ENCODE results near the gene ANXA2. TPM values are rescaled to one million over a fixed set of nuclear protein-coding genes. Genes with fewer than 3 reads are reported as not detected.
A peak's percentile ranks its signal among the peaks of the same experiment; 100 is the strongest.

Gene ANXA2
- total and polyA plus RNA-seq, 2 donors: 562 to 906 TPM

DNA sequence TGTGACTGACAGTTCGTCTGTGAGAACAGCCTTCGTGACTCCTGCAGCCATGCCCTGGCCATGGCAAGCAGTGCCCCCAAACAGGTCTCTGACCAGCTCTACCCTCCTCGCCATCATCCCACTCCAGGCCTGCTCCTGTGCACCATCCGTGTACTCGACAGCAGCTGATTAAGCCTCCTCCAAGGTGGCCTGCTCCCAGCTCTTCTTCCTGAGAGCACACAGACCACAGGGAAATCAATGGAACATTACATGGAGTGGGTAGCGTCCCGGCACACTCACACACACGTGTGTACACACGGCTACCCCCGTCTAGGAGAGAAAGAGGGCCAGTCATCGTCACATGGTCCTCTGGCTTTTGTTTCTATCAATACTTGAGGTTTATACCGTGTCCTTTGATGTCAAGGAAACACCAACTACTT lies 21.1 kb downstream of the ANXA2 start:
- WGBS: 85% methylated on average over 12 of the region's 12 CpGs
- no peak for DNase-seq (ENCODE audit: extremely low spot score)
- Histone ChIP-seq H3K36me3 (ENCODE audit: insufficient read depth) (peaks cover 5% of the 10 kb centered on the region), H3K4me3 (ENCODE audit: low read depth, low read length) (no peak overlapping the region), H3K4me1 (ENCODE audit: insufficient read depth) (peaks cover 2% of the 10 kb centered on the region), H3K27ac (ENCODE audit: low read depth) (no peak overlapping the region)

DNA sequence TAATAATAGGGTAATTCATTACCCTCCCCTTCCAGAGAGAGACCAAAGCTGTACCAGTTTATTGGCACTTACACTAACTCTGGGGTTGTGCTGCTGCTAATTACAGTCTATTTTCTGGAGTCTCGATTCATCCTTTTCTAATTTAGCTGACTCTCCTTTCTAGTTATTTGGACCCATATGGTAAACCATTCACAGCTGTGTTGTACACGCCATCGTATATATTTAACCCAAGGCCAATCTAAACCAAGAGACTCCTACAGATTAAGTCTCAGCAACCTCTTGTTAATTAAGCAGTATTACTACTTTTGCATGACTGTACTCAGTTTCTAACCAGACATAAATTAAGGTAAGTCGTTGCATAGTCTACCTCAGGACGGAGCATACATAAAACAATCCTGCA lies 22.5 kb downstream of the ANXA2 start:
- H3K4me1 ChIP-seq (ENCODE audit: insufficient read depth): peaks cover 2% of the 10 kb centered on the region
- no peak overlapping the region for H3K27ac ChIP-seq (ENCODE audit: low read depth)
- no peak for DNase-seq (ENCODE audit: extremely low spot score)
- H3K36me3 ChIP-seq (ENCODE audit: insufficient read depth): no peaks in the 10 kb centered on the region
- 79% methylated on average over 5 of the region's 5 CpGs for WGBS
- H3K4me3 ChIP-seq (ENCODE audit: low read depth, low read length): no peak overlapping the region

DNA sequence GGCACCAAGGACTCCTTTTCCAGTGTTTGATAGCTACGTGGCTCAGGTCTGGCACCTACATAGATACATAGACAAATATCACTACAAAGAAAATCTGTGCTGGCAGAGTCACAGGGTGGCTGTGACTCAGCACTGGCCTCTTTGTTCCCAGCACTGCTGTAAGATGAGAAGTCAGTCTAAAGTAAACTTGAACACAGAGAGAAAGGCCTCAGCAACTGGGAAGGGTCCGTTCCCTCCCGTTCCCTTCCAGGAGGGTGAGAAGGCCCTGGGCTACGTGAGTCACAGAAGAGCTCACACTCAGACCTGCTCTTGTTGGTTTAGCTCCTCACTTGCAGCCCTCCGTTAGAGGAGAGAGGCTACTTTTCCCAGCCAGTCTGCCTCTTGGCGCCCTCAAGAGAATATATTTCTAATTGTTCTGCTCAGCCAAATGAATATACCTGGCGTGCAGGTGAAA lies 23.1 kb downstream of the ANXA2 start:
- Histone ChIP-seq H3K27ac (ENCODE audit: low read depth) (no peak overlapping the region), H3K4me1 (ENCODE audit: insufficient read depth) (no peaks in the 10 kb centered on the region), H3K36me3 (ENCODE audit: insufficient read depth) (no peaks in the 10 kb centered on the region), H3K4me3 (ENCODE audit: low read depth, low read length) (no peak overlapping the region)
- DNase-seq (ENCODE audit: extremely low spot score): no peak
- 34% methylated on average over 7 of the region's 7 CpGs for WGBS

DNA sequence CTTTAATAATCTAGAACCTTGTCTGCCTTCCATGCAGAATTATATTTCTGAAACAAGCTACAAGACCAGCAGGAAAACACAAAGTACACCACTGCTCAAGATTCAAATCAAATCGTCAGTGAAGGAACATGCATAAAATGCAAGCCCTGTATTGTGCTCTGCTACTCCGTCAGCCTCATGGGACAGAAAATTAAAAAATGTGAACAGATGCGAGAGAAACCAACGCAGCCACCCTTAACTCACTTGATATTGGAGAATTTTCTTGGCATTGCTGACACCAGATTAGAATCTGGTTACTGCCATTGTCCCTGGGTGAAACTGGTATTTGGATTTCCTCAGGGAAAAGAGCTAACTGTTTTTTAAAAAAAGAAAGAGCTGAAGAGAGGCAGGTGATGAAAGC lies 23.6 kb downstream of the ANXA2 start:
- Histone ChIP-seq H3K27ac (ENCODE audit: low read depth) (no peak overlapping the region), H3K4me3 (ENCODE audit: low read depth, low read length) (no peak overlapping the region), H3K4me1 (ENCODE audit: insufficient read depth) (no peaks in the 10 kb centered on the region), H3K36me3 (ENCODE audit: insufficient read depth) (no peaks in the 10 kb centered on the region)
- WGBS: 58% methylated on average over 4 of the region's 4 CpGs
- DNase-seq (ENCODE audit: extremely low spot score): no peak

DNA sequence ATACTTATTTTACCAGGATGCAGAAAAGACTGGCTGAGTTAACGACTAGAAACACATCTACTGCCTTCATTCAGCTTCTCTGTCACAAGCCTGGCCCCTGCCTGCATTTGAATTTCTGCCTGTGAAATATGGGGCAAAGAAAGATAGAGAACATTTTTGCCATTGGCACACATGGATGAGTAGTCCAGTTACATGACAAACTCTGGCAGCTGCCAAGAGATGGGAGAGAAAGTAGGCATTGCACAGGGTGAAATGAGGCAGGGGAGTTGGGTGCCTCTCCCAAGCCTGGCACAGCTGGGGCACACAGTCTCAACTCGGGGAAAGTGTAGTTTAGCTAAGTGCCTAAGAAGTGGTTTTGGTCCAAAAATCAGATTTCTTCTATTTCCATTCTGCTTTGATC lies 24.0 kb downstream of the ANXA2 start:
- Histone ChIP-seq H3K27ac (ENCODE audit: low read depth) (no peak overlapping the region), H3K4me3 (ENCODE audit: low read depth, low read length) (no peak overlapping the region), H3K36me3 (ENCODE audit: insufficient read depth) (no peaks in the 10 kb centered on the region), H3K4me1 (ENCODE audit: insufficient read depth) (peaks cover 2% of the 10 kb centered on the region)
- DNase-seq (ENCODE audit: extremely low spot score): no peak
- WGBS: 69% methylated on average over 2 of the region's 2 CpGs

DNA sequence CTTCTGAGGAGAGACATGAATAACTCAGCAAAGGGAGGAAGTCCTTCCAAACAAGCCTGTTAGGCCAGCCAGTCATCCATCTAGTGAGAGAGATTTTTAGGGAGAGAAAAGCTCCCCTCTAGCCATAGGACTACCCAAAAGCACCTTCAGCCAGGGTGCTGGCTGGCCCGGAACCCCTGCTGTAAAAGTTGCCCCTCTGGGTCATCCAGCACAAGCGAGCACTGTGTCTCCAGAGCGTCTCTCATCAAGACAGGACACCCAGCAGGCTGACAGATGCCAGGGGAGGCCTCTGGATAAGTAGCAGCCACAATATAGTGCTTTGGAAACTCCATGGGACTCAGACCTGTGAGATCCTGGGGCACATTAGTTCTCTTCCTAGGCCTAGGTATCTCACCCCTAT lies 24.5 kb downstream of the ANXA2 start:
- H3K4me3 ChIP-seq (ENCODE audit: low read depth, low read length): no peak overlapping the region
- 87% methylated on average over 3 of the region's 3 CpGs for WGBS
- no peaks in the 10 kb centered on the region for H3K36me3 ChIP-seq (ENCODE audit: insufficient read depth)
- peak overlapping the region; percentile 27 for H3K27ac ChIP-seq (ENCODE audit: low read depth)
- H3K4me1 ChIP-seq (ENCODE audit: insufficient read depth): peaks cover 2% of the 10 kb centered on the region
- DNase-seq (ENCODE audit: extremely low spot score): no peak

DNA sequence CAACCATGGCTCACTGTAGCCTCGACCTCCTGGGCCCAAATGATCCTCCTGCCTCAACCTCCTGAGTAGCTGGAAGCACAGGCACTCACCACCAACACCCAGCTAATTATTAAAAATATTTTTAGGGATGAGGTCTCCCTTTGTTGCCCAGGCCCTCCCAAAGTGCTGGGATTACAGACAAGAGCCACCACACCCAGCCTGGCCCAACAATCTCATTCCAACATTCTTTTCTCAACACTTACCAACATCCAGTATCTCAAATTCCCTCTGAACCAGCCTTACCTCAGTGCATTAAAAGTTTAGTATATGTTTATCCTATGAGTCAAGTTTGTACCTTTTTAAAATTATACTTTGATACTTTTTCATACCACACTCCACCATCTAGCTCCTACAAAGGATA lies 25.0 kb downstream of the ANXA2 start:
- H3K27ac ChIP-seq (ENCODE audit: low read depth): no peak overlapping the region
- 98% methylated on average over 1 of the region's 1 CpG for WGBS
- peaks cover 2% of the 10 kb centered on the region for H3K4me1 ChIP-seq (ENCODE audit: insufficient read depth)
- no peak overlapping the region for H3K4me3 ChIP-seq (ENCODE audit: low read depth, low read length)
- H3K36me3 ChIP-seq (ENCODE audit: insufficient read depth): no peaks in the 10 kb centered on the region
- DNase-seq (ENCODE audit: extremely low spot score): no peak

DNA sequence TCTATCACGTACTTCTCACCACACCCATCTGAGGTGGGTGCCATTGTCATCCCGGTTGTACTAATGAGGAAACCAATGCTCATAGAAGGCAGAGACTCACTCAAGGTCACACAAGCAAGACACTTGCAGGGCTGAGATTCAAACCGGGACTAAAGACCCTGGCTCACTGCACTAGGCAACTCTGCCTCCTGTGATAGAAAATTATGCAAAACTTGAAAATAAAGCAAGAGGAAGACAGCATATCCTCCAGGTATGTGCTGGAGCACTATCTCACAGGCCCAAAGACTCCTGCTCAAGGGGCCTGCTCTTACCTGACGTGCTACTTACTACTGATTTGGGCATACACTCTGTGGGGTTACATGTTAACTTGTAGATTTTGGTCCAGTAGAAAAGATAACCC lies 25.6 kb downstream of the ANXA2 start:
- Histone ChIP-seq H3K36me3 (ENCODE audit: insufficient read depth) (no peaks in the 10 kb centered on the region), H3K27ac (ENCODE audit: low read depth) (no peak overlapping the region), H3K4me3 (ENCODE audit: low read depth, low read length) (no peak overlapping the region), H3K4me1 (ENCODE audit: insufficient read depth) (peaks cover 2% of the 10 kb centered on the region)
- WGBS: 90% methylated on average over 4 of the region's 4 CpGs
- DNase-seq (ENCODE audit: extremely low spot score): no peak

DNA sequence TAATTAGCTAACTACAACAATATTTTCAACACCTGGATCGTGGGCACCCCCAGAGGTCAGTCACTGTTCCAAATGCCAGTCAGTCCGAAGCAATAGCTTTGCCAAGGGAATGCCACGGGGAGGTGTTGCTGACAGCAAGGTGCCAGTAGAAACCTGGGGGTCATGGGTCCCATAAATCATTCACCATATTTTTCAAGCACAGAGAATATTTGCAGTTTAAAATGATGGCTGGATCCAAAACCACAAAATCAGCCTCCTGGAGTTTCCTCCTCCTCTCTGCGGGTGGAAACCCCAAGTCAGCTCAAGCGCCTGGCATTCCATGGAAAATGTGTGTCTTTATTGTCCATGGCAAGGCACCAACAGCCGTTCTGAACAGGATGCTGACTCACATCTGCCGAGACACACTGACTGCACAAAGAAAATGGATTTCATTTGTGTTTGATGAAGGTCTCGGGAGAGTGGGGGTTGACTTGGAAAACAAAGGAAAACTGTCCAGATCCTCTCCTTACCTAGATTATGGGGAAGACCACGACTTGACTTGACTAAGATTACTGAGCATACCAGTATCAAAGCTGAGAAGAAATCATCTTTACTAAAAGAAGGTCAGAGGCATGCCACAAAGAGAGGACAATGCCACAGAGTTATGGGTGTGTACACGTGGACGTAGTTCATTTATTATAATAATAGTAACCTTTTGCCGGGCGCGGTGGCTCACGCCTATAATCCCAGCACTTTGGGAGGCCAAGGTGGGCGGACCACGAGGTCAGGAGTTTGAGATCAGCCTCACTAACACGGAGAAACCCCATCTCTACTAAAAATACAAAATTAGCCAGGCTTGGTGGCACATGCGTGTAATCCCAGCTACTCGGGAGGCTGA lies 26.4 kb downstream of the ANXA2 start:
- no peak overlapping the region for H3K4me3 ChIP-seq (ENCODE audit: low read depth, low read length)
- 43% methylated on average over 20 of the region's 20 CpGs for WGBS
- no peaks in the 10 kb centered on the region for H3K36me3 ChIP-seq (ENCODE audit: insufficient read depth)
- no peak overlapping the region for H3K27ac ChIP-seq (ENCODE audit: low read depth)
- no peak for DNase-seq (ENCODE audit: extremely low spot score)
- peaks cover 2% of the 10 kb centered on the region for H3K4me1 ChIP-seq (ENCODE audit: insufficient read depth)

DNA sequence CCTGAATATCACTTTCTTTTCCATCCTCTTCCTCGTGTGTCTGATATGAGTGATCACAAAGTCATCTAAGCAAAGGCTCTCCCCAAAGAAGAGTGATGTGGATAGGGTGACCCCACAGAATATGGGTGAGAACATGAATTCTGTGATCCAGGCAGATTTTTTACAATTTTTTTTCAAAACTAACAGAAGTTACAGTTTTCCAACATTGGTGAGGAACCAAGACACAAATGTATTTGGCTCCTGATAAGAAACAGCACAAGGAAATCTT lies 27.0 kb downstream of the ANXA2 start:
- whole genome bisulfite sequencing: 71% methylated on average over 1 of the region's 1 CpG
- Histone ChIP-seq H3K4me1 (ENCODE audit: insufficient read depth) (peaks cover 2% of the 10 kb centered on the region), H3K27ac (ENCODE audit: low read depth) (no peak overlapping the region), H3K4me3 (ENCODE audit: low read depth, low read length) (no peak overlapping the region), H3K36me3 (ENCODE audit: insufficient read depth) (no peaks in the 10 kb centered on the region)
- no peak for DNase-seq (ENCODE audit: extremely low spot score)

DNA sequence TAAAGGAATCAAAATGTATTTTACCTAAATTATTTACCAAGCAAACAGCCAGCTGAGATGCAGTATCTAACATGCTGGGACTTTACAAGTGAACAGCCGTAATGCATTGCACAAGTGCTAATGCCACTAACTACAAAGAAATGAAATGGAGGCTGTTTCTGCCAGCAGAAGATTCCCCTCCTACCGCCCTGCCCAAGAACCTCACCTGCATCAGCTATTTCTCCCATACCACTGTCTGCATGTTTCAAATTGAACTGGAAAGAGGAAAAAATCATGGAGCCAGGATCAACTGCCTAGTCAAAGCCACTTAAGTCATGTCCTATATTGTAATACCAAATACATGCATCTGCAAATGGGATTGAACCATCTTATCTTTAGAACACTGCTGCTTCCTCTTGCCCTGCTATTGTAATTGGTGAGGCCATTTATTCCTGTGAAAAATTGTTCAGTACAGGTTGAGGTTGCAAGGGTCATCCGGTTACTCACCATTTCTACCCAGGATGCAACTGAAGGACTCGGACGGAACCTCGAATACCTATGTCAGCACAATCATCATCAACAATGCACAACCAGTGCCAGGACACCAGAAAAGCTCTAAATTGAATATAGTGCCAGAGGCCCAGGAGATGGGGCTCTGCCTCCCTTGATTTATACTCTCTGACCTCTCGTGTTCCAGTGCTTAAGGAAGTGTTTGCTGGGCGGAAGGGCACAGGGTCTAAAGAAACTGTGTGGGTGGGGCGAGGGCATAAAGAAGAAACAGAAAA lies 27.5 kb downstream of the ANXA2 start:
- Histone ChIP-seq H3K4me3 (ENCODE audit: low read depth, low read length) (no peak overlapping the region), H3K36me3 (ENCODE audit: insufficient read depth) (no peaks in the 10 kb centered on the region), H3K27ac (ENCODE audit: low read depth) (no peak overlapping the region), H3K4me1 (ENCODE audit: insufficient read depth) (peaks cover 2% of the 10 kb centered on the region)
- WGBS: 82% methylated on average over 9 of the region's 9 CpGs
- DNase-seq (ENCODE audit: extremely low spot score): no peak

DNA sequence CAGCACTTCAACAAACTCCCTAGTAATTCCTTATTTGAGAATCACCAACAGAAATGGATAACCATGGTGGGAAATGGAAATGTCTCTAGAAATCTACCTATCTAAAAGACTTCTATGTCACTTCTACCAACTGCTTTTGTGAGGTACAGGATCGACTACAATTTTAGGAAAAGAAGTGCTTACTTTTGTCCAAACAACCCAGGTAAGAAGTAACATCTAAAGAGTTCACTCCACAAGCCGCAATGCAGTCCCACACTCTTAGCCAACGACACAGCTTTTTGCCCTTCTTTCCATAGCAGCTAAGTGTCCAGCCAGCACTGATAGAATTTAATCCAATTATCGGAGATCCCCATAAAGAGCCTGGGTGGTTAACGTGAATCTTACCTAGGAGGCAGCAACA lies 28.1 kb downstream of the ANXA2 start:
- no peak for DNase-seq (ENCODE audit: extremely low spot score)
- WGBS: 82% methylated on average over 5 of the region's 5 CpGs

DNA sequence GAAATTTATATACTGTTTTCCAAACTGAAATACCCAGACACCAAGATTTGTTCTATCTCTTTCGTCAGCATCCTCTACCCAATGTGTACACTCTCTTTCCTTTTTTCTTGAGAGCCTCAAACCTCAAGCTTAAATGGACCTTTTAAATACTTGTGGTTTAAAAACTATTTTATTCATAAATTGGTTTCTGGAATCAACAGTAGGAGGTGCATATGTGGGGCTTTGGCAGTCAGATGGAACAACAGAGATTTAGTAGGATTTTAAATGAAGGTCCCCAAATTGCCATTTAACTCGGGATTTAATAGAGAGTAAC lies 33.2 kb downstream of the ANXA2 start:
- 90% methylated on average over 2 of the region's 2 CpGs for WGBS
- Histone ChIP-seq H3K27ac (ENCODE audit: low read depth) (no peak overlapping the region), H3K36me3 (ENCODE audit: insufficient read depth) (no peaks in the 10 kb centered on the region), H3K4me1 (ENCODE audit: insufficient read depth) (peaks cover 4% of the 10 kb centered on the region), H3K4me3 (ENCODE audit: low read depth, low read length) (no peak overlapping the region)
- no peak for DNase-seq (ENCODE audit: extremely low spot score)

More for the DNA sequence above, 28.1 kb downstream of the ANXA2 start:
- Histone ChIP-seq H3K4me1 (ENCODE audit: insufficient read depth) (peaks cover 2% of the 10 kb centered on the region), H3K27ac (ENCODE audit: low read depth) (no peak overlapping the region), H3K4me3 (ENCODE audit: low read depth, low read length) (no peak overlapping the region), H3K36me3 (ENCODE audit: insufficient read depth) (no peaks in the 10 kb centered on the region)

DNA sequence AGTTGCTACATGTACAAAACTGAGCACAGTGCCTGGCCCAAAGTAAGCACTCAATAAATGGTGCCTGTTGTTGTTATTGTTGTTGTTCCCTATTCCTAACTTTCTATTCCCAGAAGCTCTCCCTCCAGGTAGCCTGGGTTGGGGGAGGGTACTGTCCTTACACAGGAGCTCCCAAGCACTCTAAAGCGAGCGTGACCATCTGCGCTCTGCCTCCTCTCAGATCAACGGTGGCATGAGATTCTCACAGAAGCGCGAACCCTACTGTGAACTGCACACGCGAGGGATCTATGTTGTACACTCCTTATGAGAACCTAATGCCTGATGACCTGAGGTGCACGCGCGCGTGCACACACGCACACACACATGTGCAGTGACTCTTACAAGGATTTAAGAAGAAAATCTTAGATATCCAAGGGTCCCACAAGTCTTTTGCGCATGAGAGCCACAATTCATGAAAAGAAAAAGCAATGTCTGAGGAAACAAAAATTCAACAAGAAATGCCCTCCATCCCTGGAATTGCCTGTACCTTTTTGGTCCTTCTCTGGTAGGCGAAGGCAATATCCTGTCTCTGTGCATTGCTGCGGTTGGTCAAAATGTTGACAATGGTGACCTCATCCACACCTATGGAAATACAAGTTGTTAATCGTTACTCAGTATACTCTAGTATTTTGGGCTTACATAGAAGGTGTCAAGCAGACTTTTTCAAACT lies 33.7 kb downstream of the ANXA2 start:
- WGBS: 93% methylated on average over 17 of the region's 17 CpGs
- peaks cover 4% of the 10 kb centered on the region for H3K4me1 ChIP-seq (ENCODE audit: insufficient read depth)
- no peak overlapping the region for H3K27ac ChIP-seq (ENCODE audit: low read depth)

More for the DNA sequence above, 33.7 kb downstream of the ANXA2 start:
- no peak for DNase-seq (ENCODE audit: extremely low spot score)
- Histone ChIP-seq H3K4me3 (ENCODE audit: low read depth, low read length) (no peak overlapping the region), H3K36me3 (ENCODE audit: insufficient read depth) (no peaks in the 10 kb centered on the region)

Data from urinary bladder (tissue), 4 donors.